Measurements from ENCODE around the gene KHDC4. TPM values are rescaled to one million over a fixed set of nuclear protein-coding genes. Genes with fewer than 3 reads are reported as not detected.

KHDC4 gene
- total and polyA plus RNA-seq, 2 of the 13 experiments (the other 11 are each of a cell fraction or from before 2014, with no cell fraction given) = 33.5 to 92.0 TPM

DNA sequence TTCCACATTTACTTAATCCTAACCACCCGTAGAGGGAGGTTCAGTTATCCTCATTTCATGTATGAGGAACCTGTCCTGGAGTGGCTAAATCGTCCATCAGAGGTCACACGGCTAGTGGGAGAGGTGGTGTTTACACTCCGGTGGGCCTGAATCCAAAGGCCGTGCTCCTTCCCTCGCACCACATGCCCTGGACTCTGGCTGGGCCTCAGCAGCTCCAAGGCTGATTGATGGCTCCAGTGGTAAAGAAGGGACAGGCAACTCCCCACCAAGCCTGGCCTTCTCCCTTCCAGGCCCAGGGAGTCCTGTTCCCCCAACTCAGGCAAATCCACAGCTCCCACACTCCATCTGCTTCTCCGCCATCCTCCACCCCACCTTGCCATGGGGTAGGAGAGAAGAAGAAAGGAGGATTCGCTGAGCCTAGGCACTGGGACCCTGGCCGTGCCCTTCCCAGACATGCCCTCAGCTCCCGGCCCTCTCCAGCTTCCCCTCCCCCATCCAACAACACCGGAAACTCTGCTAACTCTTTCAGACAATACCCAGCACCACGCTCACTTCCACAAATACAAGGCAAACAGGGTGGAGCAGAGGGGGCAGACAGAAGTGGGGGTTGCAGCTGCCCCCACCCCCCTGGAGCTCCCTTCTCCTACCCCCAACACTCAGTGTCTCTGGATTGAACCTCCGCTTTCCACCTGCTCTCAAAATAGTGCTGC lies 33.3 kb upstream of the KHDC4 start (continued):
- peak; percentile 51; the same call in 1 of the 2 replicates for TF ChIP-seq ZNF891 (CRISPR knock-in tag; IDR thresholded peaks at IDR 0.05)
- TF ChIP-seq ETV5 (CRISPR knock-in tag; IDR thresholded peaks at IDR 0.05; ENCODE audit: borderline replicate concordance) = peak; percentile 46; the same call in 1 of the 2 replicates
- no peak for TF ChIP-seq ZNF841 (CRISPR knock-in tag; IDR thresholded peaks at IDR 0.05; ENCODE audit: borderline replicate concordance)
- peak; percentile 93 for TF ChIP-seq ZBTB7A (CRISPR knock-in tag; IDR thresholded peaks at IDR 0.05)
- TF ChIP-seq ZFP36L1 (CRISPR knock-in tag; IDR thresholded peaks at IDR 0.05) = peak; percentile 73; the same call in 1 of the 2 replicates
- TF ChIP-seq, protein P1, sequence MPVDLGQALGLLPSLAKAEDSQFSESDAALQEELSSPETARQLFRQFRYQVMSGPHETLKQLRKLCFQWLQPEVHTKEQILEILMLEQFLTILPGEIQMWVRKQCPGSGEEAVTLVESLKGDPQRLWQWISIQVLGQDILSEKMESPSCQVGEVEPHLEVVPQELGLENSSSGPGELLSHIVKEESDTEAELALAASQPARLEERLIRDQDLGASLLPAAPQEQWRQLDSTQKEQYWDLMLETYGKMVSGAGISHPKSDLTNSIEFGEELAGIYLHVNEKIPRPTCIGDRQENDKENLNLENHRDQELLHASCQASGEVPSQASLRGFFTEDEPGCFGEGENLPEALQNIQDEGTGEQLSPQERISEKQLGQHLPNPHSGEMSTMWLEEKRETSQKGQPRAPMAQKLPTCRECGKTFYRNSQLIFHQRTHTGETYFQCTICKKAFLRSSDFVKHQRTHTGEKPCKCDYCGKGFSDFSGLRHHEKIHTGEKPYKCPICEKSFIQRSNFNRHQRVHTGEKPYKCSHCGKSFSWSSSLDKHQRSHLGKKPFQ (CRISPR knock-in tag; IDR thresholded peaks at IDR 0.05; ENCODE audit: insufficient replicate concordance) = peak; percentile 50
- TF ChIP-seq, protein P2, sequence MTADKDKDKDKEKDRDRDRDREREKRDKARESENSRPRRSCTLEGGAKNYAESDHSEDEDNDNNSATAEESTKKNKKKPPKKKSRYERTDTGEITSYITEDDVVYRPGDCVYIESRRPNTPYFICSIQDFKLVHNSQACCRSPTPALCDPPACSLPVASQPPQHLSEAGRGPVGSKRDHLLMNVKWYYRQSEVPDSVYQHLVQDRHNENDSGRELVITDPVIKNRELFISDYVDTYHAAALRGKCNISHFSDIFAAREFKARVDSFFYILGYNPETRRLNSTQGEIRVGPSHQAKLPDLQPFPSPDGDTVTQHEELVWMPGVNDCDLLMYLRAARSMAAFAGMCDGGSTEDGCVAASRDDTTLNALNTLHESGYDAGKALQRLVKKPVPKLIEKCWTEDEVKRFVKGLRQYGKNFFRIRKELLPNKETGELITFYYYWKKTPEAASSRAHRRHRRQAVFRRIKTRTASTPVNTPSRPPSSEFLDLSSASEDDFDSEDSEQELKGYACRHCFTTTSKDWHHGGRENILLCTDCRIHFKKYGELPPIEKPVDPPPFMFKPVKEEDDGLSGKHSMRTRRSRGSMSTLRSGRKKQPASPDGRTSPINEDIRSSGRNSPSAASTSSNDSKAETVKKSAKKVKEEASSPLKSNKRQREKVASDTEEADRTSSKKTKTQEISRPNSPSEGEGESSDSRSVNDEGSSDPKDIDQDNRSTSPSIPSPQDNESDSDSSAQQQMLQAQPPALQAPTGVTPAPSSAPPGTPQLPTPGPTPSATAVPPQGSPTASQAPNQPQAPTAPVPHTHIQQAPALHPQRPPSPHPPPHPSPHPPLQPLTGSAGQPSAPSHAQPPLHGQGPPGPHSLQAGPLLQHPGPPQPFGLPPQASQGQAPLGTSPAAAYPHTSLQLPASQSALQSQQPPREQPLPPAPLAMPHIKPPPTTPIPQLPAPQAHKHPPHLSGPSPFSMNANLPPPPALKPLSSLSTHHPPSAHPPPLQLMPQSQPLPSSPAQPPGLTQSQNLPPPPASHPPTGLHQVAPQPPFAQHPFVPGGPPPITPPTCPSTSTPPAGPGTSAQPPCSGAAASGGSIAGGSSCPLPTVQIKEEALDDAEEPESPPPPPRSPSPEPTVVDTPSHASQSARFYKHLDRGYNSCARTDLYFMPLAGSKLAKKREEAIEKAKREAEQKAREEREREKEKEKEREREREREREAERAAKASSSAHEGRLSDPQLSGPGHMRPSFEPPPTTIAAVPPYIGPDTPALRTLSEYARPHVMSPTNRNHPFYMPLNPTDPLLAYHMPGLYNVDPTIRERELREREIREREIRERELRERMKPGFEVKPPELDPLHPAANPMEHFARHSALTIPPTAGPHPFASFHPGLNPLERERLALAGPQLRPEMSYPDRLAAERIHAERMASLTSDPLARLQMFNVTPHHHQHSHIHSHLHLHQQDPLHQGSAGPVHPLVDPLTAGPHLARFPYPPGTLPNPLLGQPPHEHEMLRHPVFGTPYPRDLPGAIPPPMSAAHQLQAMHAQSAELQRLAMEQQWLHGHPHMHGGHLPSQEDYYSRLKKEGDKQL (CRISPR knock-in tag; IDR thresholded peaks at IDR 0.05; ENCODE audit: low read depth) = no peak
- TF ChIP-seq ZNF12 (CRISPR knock-in tag; IDR thresholded peaks at IDR 0.05) = no peak
- TF ChIP-seq, protein P3, sequence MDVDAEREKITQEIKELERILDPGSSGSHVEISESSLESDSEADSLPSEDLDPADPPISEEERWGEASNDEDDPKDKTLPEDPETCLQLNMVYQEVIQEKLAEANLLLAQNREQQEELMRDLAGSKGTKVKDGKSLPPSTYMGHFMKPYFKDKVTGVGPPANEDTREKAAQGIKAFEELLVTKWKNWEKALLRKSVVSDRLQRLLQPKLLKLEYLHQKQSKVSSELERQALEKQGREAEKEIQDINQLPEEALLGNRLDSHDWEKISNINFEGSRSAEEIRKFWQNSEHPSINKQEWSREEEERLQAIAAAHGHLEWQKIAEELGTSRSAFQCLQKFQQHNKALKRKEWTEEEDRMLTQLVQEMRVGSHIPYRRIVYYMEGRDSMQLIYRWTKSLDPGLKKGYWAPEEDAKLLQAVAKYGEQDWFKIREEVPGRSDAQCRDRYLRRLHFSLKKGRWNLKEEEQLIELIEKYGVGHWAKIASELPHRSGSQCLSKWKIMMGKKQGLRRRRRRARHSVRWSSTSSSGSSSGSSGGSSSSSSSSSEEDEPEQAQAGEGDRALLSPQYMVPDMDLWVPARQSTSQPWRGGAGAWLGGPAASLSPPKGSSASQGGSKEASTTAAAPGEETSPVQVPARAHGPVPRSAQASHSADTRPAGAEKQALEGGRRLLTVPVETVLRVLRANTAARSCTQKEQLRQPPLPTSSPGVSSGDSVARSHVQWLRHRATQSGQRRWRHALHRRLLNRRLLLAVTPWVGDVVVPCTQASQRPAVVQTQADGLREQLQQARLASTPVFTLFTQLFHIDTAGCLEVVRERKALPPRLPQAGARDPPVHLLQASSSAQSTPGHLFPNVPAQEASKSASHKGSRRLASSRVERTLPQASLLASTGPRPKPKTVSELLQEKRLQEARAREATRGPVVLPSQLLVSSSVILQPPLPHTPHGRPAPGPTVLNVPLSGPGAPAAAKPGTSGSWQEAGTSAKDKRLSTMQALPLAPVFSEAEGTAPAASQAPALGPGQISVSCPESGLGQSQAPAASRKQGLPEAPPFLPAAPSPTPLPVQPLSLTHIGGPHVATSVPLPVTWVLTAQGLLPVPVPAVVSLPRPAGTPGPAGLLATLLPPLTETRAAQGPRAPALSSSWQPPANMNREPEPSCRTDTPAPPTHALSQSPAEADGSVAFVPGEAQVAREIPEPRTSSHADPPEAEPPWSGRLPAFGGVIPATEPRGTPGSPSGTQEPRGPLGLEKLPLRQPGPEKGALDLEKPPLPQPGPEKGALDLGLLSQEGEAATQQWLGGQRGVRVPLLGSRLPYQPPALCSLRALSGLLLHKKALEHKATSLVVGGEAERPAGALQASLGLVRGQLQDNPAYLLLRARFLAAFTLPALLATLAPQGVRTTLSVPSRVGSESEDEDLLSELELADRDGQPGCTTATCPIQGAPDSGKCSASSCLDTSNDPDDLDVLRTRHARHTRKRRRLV (CRISPR knock-in tag; IDR thresholded peaks at IDR 0.05) = no peak
- TF ChIP-seq MEIS2 (CRISPR knock-in tag; IDR thresholded peaks at IDR 0.05) = peak; percentile 85; the same call in 1 of the 2 replicates
- no peak for TF ChIP-seq FOXC1 (CRISPR knock-in tag; IDR thresholded peaks at IDR 0.05; ENCODE audit: borderline replicate concordance)
- TF ChIP-seq, protein P4, sequence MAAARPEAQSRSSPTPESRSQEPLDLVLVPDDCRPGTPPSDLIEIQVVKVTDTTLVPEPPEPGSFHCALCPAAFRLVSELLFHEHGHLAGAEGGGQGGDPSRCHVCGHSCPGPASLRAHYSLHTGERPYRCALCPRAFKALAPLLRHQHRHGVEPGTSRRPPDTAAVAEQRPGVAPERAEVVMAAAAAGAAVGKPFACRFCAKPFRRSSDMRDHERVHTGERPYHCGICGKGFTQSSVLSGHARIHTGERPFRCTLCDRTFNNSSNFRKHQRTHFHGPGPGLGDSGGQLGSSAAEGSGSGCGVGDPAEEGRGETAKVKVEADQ (CRISPR knock-in tag; IDR thresholded peaks at IDR 0.05; ENCODE audit: borderline replicate concordance) = 0 out of 2 replicates have a peak, but pooled peaks have one; percentile 61
- TF ChIP-seq JUNB (CRISPR knock-in tag; IDR thresholded peaks at IDR 0.05; ENCODE audit: borderline replicate concordance) = no peak
- TF ChIP-seq KDM2A (CRISPR knock-in tag; IDR thresholded peaks at IDR 0.05; ENCODE audit: borderline replicate concordance, low read depth) = no peak; the same call in 1 of the 2 replicates
- peak; percentile 88 for TF ChIP-seq TBX2 (CRISPR knock-in tag; IDR thresholded peaks at IDR 0.05; ENCODE audit: borderline replicate concordance)
